NCI-H460 (cell line): Measurements from ENCODE around the gene ERG. TPM values are rescaled to one million over a fixed set of nuclear protein-coding genes. Genes with fewer than 3 reads are reported as not detected.

Source experiments
- DNase-seq: peaks from one replicate; pipeline ENCODE4 v3.0.0-alpha.2; 2016; ENCODE audit warnings: low read depth; ENCODE audit errors: extremely low read depth
- total RNA-seq: library from RNA; depleted of rRNA; stranded (reverse); fragments of >200 nt; shearing (Covaris generic); gene quantifications from 2 replicates; pipeline ENCODE4 v1.2.3, GENCODE V29; 2014

The ERG gene
- total RNA-seq, 1 experiment from 2014 or later, result not detected

DNA sequence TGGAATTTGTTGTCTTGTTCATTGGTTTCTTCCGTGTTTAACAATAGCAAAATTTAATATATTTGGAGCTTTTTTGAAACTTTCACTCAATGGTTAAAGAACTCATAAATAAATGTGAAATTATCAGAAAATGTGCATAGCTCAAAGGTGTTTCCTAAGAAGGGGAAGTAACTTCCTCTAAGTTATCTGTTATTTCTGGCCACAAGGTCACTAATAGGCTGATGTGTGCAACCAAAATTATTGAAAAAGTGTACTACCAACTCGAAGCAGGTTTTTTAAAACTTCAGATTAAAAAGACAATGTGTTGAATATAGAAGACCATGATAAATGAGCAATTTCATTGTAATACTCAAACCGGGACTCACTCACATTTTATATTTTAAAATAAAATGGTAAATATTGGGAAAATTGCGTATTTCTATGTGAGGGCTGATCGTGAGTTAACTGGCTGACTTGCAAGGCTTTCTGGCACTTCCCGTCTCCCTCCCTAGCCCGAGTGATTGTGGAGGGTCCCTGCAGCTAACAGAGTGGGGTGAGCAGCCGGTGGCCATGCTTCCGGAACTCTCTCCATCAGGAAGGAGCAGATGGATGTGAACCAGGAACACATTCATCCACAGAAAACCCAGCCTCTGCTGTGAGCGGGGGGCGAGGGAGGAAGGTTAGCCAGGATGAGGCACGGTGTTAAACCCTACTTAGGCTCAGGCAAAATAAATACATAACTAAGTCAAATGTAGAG, 96.9 kb downstream of the ERG start:
- DNase-seq, result no peak

DNA sequence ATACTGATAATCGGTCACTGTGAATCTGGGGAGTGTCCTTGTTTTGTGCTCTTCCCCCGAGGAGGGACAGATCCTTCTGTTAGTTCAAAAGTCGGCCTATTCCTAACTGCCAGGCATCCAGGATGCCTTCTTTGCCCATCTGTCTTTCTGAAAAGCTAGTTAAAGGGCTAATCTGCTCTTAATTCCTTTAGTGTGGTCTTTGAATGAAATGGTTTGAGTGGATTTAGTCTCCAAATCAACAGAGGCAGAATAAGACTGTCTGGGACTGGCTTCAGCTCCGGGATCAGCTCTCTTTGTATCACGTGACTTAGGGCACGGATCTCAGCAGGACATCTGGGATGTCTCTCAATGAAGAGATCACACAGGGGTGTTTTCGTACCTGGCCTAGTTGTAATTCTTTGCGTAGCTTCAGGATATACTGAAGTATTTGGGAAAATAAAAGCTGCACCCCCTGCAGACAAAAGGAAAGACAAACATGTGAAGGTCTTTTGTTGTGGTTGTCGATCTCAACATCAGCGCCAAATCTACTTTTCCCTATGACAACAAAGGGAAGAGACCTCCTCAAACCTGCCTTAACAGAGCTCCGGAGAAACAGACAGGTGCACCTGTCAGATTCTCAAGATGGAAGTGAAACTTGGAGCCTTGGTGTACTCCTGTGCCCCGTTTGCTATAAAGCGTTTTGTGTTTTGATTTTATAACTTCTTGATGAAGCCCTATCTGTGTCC, 97.9 kb downstream of the ERG start:
- no peak for DNase-seq

DNA sequence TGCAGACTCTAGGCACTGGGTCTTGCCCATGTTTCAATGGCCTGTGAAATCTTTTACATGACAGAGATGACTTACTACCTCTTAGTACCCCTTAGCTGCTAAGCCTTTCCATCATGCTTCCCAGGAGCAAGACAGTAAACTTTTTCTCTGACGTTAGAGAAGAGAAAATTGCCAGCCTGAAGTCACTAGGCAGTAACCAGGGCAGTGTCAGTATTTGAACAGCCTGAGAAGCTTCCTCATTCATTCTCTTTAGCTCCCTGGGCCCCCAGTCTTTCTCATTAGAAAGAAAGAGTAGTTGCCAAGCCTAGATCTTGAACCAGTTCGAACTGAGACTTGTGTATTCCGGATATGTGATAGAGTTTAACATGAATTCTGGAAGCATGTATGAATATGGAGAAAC, 99.2 kb downstream of the ERG start:
- no peak for DNase-seq

DNA sequence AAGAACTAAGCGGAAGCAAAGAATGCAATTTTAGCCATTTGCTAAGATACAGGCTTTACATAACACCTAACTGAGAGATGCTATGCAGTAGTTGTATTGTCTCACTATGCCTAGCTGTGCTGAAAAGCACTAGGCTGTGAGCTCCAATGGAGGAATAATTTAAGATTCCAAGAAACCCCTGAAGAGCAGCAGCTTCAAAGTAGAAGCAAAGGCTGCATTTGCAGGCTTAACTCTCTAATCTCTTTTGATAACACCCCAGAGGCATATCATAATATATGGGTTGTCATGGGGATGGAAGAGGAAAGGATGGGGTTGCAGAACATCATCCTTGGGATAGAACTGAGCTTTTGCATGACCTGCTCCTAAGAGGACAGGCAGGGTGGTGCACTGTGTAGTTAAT, 102.0 kb downstream of the ERG start:
- no peak for DNase-seq

DNA sequence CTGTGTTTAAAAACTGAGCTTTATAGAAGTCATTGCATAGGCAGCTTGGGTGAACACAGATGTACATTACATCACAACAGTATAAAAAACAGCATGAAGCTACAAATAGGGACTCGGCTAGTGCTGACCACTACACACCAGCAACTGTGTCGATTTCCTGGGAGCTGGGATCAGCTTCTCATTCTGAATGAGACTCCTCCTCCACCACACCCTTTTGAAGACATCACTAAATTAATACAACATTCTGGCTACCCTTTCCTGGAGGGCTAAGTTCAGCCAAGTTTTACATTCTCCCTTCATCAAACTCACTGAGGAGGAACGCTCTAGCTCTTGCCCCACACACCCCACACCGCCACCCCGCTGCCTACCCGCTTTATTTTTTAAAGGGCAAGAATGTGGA, 102.7 kb downstream of the ERG start:
- DNase-seq, result no peak

DNA sequence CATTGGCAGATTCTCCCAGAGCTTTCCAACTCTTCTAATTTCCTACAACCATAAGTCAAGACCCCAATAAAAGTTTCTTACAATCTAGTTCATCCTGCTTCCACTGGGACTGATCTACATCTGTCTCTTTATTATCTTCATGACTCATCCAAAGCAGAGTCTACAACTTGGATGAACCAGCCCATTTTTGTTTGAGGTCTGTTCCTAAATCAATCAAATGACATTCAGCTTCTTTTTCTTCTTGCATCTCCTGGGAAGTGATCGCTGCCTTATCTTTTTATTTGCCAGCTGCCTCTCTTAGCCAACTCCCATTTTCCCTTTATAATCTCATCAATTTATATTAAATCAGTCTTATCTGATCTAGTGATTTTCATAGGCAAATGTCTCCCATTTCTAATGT, 105.6 kb downstream of the ERG start:
- no peak for DNase-seq

DNA sequence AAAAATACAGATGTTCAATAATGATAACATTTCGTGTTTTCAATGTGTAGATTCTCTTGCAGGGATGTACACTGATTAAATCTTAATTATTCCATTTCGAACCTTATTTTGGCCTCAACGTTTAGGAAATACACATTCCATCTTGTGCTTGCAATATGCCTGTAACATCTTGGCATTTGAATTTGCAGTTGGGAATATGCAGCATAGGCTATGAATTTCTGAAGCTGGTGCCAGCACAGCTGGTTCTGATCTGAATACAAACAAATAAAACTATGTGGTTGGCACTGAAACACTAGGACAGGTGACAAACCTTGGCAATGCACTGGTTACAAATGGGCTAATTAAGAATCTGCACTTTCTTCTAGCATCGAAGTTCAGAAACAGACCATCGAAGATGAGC, 108.4 kb downstream of the ERG start:
- no peak for DNase-seq

DNA sequence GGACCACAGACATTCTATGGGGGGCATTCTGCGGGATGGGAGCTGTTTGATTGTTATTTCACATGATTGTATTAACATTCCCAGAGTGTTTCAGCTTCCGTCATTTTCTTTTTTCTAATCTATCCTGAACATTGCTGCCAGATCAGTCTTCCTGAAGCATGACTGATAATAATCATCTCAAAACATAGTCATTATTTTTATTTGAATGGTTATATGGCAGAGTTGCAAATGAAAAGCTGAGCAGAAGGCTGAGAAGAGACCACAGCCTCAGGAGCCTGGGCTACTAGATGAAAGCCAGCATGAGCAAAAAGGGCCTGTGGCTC, 109.0 kb downstream of the ERG start:
- DNase-seq, result no peak

DNA sequence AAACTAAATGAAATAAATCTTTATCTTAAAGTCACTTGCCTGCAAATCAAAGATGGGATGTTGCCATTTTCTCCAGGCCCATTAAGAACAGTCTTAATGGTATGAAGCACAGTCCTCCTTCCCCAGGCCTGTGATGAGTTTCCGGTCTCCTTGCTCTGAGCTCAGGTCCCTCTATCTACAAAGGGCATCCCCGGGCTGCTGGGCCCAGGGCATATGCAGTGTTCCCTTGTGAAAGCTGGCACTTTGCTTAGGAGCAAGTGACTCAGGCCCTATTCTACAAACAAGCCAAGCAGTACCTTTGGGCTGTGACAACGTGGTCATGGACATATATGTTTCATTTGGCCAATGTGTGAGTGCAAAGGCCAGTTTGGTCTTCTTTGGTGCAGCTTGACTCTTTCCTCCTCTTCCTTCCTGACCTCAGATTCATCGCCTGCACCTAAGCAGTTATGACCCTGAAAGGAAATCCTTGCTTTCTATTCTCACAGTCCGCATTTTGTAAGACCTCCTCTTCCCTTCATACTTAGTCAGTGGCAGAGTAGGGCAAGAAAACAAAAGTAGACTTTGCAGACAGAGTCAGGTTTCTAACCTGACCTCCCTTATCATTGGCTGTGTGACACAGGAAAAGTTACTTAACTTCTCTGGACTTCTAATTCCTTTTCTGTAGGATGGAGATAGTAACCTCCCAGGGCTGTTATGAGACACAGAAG, 109.5 kb downstream of the ERG start:
- DNase-seq, result no peak

DNA sequence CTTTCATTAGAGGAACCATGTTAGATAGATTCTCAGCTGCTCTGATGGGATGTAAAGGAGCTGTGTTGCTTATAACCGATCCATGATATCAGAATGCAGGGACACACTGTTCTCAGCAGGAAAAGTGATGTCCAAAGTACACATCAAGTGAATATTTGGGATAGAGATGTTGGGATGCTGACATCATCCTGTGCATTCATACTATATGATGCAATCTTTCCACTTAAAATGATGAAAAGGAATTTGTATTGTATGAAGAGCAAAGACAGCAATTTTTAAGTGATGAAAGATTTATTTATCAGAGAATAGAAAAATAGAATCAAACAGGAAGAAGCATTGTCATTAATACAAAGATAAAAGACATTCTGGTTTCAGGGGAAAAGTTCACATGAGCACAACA, 110.1 kb downstream of the ERG start:
- no peak for DNase-seq

DNA sequence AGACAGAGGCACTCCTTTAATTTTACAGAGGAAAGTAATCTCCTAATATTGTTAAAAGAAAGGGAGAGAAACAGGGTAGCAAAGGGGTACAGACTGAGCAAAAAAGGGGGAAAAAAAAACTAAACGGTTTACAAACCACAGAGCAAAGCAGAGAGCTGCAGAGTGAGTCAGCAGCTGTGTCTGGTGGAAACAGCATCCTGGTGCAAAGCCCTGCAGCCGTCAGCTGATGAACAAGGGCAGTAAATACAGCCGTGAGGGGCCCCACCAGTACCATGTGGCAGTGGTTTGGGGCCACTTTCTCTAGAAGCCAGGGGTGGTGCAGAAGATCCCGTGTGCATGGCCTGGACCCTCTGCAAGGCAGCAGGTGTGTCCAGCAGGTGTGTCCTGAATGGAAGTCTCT, 111.3 kb downstream of the ERG start:
- DNase-seq, result no peak

DNA sequence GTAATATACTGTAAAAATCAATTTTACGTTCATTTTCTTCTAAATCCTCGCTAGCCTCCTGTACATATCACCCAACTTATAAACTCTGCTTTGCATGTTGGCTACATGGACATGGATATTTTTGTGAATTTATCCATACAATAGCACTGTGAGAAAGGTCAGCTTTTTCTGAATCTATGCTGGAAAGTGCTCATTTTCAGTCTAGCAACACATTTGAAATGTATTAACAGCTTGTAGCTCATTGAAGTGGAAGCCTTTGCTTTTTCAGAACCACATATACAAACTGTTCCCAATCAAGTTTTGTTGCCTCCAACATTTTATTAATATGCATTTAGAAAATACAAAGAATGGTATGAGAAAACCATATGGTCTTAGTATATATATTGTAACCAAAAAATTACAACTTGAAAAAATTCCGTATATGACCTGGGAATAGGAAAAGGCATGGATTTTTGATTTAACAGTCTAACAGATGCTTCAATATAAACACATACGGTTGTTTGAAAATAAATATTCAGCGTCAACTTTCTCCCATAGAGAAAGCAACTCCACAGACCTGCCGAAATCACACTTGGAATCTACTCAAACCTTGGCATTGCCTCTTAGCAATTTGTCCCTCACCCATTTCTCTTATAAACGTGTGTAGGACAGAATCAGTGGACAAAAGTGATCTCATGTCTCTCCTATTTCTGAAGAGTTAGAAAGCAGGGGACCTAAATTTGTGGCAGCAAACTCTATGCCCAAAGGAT, 112.7 kb downstream of the ERG start:
- DNase-seq, result no peak

DNA sequence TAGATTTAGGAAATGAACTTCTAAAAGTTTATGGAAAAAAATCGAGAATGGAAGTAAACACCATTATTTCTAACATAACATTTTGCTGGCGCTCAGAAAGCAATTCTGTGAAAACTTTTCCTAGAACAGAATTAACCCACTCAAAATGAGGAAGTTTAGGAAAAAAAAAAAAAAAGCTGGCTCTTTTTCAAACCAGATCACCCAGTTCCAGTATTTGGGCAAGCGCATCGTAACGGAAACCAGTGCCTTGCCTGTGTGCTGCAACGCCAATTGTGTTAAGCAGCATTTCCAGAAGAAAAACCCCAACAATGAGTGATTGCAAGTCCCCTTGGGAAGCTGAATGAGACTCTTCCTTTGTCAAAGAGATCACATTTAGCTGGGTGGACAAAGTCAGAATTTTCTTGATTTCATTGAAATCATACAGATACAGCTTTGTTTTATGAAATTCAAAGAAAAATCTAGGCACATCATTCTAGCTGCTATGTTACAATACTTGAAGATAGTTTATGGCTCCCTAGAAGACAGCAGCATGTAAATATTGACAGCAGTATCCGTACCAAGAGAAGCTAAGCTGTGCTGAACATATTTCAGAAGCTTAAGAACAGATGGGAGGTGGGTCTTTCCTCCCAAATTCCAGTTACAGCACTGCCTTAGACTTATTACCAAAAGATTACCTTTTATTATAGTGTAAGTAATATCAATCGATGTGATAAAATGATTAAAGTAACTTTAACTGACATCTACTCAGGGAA, 113.4 kb downstream of the ERG start:
- no peak for DNase-seq

DNA sequence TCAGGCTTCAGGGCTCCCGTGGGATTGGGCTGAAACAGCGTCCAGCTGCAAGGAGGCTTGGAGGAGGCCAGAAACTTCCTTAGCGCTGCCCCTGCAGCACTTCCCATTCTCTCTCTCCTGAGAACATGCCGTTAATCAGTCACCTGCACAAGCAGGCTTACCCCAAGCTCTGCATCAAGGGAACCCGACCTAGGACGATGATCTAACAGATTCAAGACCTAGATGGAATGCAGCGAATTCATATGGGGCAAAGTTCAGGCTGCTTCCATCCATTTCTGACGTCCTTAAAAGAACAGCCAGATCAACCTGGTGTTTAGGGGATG, 114.1 kb downstream of the ERG start:
- no peak for DNase-seq

DNA sequence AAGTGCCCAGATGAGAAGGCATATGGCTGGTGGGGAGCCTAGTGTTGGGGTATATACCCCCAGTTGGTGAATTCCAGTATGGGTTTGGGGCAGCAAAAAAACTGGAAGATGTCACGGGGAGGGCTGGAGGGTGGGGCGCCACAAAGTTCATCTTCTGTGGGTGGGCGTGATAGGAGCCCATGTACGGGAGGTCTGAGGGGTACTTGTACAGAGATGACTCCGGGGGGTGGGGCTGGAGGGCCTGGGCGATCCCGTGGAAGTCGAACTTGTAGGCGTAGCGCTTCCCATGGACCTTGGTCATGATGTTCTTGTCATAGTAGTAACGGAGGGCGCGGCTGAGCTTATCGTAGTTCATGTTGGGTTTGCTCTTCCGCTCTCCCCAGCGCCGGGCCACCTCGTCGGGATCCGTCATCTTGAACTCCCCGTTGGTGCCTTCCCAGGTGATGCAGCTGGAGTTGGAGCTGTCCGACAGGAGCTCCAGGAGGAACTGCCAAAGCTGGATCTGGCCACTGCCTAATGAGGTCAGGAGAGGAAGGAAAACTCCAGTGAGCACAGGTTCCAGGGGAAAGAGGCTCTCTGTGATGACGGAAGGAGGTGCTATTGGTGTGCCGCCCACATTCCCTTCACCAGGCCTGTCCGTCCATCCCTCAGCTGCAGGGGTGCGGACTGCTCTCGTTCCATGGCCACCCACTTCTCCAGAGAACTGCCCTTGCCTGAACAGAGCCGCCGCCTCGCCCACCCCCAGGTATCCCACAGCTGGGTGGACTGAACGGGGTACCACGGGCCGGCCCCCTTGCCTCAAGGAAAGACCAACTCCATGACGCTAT, 114.7 kb downstream of the ERG start:
- no peak for DNase-seq

DNA sequence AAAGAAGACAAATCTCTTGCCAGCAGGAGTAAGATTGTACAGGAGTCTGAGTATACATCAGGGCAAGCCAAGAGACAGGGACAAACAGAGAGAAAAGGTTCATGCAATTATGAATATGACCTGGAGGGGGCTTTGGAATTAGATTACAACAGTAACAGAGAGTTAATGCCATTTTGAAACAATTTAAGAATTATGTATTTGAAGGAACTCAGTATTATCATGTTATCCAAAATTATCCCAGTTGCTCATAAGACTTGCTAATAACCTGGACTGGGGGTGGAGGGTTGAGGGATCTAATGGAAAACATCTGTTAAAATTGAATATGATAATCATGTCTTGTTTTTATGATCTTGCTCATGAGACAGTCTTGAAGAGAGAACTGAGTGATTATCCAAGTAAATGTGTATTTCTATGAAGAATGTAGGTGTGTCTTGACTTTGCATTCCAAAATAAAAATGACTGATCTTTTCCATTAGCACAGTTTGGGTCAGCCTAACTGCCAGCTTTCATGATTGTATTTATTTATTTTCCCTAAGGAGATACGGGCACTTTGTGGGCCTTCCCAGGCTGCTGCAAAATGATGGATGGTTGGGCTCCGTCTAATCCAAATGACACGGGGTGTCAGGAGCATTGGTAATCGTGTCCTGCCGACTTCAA, 117.7 kb downstream of the ERG start:
- DNase-seq, result no peak

DNA sequence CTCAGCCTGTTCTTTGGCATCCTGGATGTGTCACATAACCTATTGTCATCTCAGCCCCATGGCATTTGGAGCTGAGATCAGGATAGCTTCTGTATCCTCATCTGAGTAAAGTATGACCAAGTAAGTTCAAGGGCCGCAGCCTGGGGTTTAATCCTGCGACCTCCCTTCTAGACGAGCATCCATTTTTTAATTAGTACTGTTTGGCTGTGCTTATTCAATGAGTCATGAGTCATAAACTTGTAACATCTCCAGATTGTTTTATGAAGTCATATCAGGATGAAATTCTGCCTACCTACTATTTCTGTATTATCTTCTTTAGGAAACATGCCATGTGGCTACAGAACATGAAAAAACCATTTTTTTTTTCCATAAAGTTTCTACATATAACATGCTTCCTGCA, 119.1 kb downstream of the ERG start:
- no peak for DNase-seq

DNA sequence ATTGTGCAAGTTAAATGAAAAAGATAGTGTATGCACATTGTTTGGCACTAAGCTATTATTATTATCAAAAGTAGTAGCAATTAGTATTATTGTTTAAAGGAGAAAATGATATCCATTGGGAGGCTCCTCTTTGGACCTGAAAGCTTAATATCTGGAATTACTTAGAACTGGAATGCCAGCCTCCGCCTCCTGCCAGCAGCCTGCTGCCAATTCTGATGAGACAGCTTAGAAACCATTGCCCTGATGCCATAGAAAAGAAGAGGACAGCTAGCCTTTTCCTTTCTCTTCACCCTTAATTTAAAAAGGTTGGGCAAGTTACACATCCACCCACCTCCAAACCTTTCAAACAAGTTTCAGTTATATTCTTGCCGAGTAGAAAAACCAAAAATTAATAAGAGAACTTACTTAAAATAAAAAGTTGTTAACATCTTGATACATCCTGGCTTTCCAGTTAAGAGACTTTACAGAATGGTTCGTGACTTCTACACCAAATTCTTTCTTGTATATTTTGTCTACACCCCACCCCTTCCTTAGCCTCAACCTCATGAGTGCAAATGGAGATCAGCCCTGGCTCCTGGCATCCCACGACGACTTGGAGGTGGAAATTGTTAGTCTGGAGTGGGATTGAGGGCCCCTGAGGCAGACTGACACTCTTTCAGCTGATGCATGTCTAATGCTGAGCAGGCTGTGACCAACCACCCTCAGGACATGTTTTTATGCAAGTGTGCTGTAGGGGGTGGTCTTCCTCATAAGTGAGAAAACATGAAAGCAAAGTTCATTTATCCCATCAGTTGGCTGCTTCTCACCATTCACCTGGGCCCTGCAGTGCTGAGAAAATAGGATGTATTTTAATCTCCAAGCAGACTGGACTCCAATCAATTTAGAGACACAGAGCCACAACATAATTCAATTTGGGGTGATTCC, 120.8 kb downstream of the ERG start:
- no peak for DNase-seq
